Smooth muscle cell (in vitro differentiated cells): Measurements from ENCODE around the gene ABI1. TPM values are rescaled to one million over a fixed set of nuclear protein-coding genes. Genes with fewer than 3 reads are reported as not detected.
A peak's percentile ranks its signal among the peaks of the same experiment; 100 is the strongest.

ENCODE experiments used
- DNase-seq: peaks from one replicate; lab custom pipeline; 2025; ENCODE audit not compliant: unreplicated experiment; lab: John Stamatoyannopoulos, UW
- H2AFZ ChIP-seq: fragments of 200-600 bp; sonication (generic); 2 replicates; pipeline ENCODE4 v1.6.0; 2016; ENCODE audit warnings: antibody characterized with exemption, low read depth, mild to moderate bottlenecking
- H3F3A ChIP-seq: fragments of 200-600 bp; sonication (generic); 2 replicates; pipeline ENCODE4 v1.6.0; 2017; ENCODE audit warnings: antibody characterized with exemption, low read depth
- H3K27ac ChIP-seq: fragments of 200-600 bp; sonication (generic); 2 replicates; pipeline ENCODE4 v1.5.1; 2016; ENCODE audit warnings: low read depth, mild to moderate bottlenecking
- H3K27me3 ChIP-seq: fragments of 200-600 bp; sonication (generic); 2 replicates; pipeline ENCODE4 v1.6.1; 2016; ENCODE audit warnings: low read depth, mild to moderate bottlenecking
- H3K36me3 ChIP-seq: fragments of 200-600 bp; sonication (generic); 2 replicates; pipeline ENCODE4 v1.5.1; 2016; ENCODE audit warnings: low read depth
- H3K4me1 ChIP-seq: fragments of 200-600 bp; sonication (generic); 2 replicates; pipeline ENCODE4 v1.5.1; 2016; ENCODE audit warnings: low read depth
- H3K4me2 ChIP-seq: fragments of 200-600 bp; sonication (generic); 2 replicates; pipeline ENCODE4 v1.6.0; 2016; ENCODE audit warnings: mild to moderate bottlenecking
- H3K4me3 ChIP-seq: fragments of 200-600 bp; sonication (generic); 2 replicates; pipeline ENCODE4 v1.5.1; 2016; ENCODE audit warnings: mild to moderate bottlenecking
- H3K79me2 ChIP-seq: fragments of 200-600 bp; sonication (generic); 2 replicates; pipeline ENCODE4 v1.6.0; 2016; ENCODE audit warnings: low read depth, mild to moderate bottlenecking
- H3K9ac ChIP-seq: fragments of 200-600 bp; sonication (generic); 2 replicates; pipeline ENCODE4 v1.6.0; 2016; ENCODE audit warnings: low read depth
- H3K9me3 ChIP-seq: fragments of 200-600 bp; sonication (generic); replicated peaks from 2 replicates; pipeline ENCODE4 v1.5.1; 2016; ENCODE audit warnings: low read depth
- H4K20me1 ChIP-seq: fragments of 200-600 bp; sonication (generic); 2 replicates; pipeline ENCODE4 v1.6.0; 2016; ENCODE audit warnings: low read depth
- WGBS: methylation state at CpG from one replicate; pipeline ENCODE4 v1.1.7; 2016; ENCODE audit warnings: low lambda C conversion rate; 5-methylcytosine and 5-hydroxymethylcytosine counted together
- polyA plus RNA-seq: library from polyadenylated mRNA; unstranded; fragments of >200 nt; fragmentation: Nextera tagmentation; extraction: Ambion mirVana; gene quantifications from 2 replicates; pipeline ENCODE4 v1.2.1, GENCODE V29; 2016
- total RNA-seq: library from RNA; depleted of rRNA; stranded (reverse); fragments of >200 nt; gene quantifications from 2 replicates; pipeline ENCODE4 v1.2.3, GENCODE V29; 2014
- TF ChIP-seq, protein P1 (sequence below): fragments of 200-600 bp; sonication (generic); IDR thresholded peaks from 2 replicates; pipeline ENCODE4 v1.5.1; 2017; ENCODE audit warnings: borderline replicate concordance, mild to moderate bottlenecking, antibody characterized with exemption; ENCODE audit not compliant: insufficient read depth, poor library complexity, severe bottlenecking

The ABI1 gene
- total and polyA plus RNA-seq, 2 experiments from 2014 or later = 40.3 to 51.4 TPM

DNA sequence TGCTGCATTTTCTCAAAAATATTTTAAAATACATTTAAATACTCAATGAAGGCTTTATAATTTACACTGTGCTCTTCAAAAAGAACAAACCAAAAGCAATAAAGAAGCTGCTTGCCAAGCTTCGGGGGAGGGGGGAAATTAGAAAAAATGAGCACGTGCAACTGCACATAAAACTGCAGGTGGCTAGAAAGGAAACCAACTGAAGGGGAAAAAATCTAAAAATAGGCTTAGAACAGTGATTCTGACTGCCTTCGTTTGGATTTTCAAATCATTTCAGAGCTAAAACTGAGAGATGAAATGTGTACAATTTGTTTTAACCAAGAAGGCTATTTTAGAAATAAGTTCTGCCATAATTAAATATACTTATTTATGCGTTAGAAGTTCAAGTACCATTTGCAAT is 61.4 kb downstream of the ABI1 start:
- Histone ChIP-seq H2AFZ (no peak overlapping the region), H3K4me2 (no peak overlapping the region), H3K9ac (no peak overlapping the region), H3K4me1 (peaks cover 12% of the 10 kb centered on the region), H3K4me3 (no peak overlapping the region), H3K79me2 (peaks cover 97% of the 10 kb centered on the region), H3F3A (no peaks in the 10 kb centered on the region), H3K36me3 (no peaks in the 10 kb centered on the region), H4K20me1 (peaks cover 93% of the 10 kb centered on the region), H3K27me3 (no peaks in the 10 kb centered on the region), H3K9me3 (no peaks in the 10 kb centered on the region), H3K27ac (no peak overlapping the region)
- WGBS = 91% methylated on average over 4 of the region's 4 CpGs
- TF ChIP-seq, protein P1, sequence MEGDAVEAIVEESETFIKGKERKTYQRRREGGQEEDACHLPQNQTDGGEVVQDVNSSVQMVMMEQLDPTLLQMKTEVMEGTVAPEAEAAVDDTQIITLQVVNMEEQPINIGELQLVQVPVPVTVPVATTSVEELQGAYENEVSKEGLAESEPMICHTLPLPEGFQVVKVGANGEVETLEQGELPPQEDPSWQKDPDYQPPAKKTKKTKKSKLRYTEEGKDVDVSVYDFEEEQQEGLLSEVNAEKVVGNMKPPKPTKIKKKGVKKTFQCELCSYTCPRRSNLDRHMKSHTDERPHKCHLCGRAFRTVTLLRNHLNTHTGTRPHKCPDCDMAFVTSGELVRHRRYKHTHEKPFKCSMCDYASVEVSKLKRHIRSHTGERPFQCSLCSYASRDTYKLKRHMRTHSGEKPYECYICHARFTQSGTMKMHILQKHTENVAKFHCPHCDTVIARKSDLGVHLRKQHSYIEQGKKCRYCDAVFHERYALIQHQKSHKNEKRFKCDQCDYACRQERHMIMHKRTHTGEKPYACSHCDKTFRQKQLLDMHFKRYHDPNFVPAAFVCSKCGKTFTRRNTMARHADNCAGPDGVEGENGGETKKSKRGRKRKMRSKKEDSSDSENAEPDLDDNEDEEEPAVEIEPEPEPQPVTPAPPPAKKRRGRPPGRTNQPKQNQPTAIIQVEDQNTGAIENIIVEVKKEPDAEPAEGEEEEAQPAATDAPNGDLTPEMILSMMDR = no peak
- no peak for DNase-seq

DNA sequence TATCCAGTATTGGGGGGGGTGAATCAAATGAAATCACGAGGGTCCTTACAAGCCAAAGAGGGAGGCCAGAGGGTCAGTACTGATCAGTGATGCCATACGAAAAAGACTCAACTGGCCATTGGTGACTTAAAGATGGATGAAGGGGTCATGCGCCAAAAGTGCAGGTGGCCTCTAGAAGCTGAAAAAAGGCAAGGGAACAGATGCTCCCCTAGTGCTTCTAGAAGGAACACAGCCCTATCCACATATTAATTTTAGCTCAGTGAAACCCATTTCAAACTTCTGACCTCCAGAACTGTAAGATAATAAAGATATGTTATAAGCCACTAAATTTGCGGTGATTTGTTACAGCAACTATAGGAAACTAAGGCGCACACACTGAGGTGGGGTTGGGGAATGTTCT is 62.5 kb downstream of the ABI1 start:
- TF ChIP-seq, protein P1 = no peak

DNA sequence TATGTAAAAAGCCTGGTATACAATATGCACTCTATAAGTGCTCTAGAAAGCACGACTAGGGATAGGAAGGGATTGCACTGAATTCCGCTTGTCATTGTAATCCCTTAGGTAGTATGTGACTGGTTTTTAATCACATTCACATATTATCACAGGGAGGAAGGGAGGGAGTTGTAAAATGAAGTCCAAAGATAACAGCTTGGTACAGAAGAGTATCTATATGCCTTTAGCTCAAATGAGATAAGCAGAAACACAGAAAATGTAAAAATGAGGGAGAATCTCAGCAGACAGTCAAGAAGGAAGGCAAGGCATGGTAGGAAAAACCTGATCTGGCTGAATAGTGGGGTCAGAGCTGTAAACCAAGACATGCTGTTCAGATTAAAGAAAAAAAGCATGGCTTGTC is 63.4 kb downstream of the ABI1 start:
- Histone ChIP-seq H3K27me3 (no peaks in the 10 kb centered on the region), H3K4me2 (no peak overlapping the region), H3K27ac (no peak overlapping the region), H2AFZ (no peak overlapping the region), H3F3A (no peaks in the 10 kb centered on the region), H3K4me1 (no peaks in the 10 kb centered on the region), H3K4me3 (no peak overlapping the region), H3K36me3 (no peaks in the 10 kb centered on the region), H3K9me3 (no peaks in the 10 kb centered on the region), H4K20me1 (peaks cover 81% of the 10 kb centered on the region), H3K79me2 (peaks cover 96% of the 10 kb centered on the region), H3K9ac (no peak overlapping the region)
- TF ChIP-seq, protein P1 = no peak
- DNase-seq = no peak
- 85% methylated on average over 2 of the region's 2 CpGs for WGBS

More for the DNA sequence above, 62.5 kb downstream of the ABI1 start:
- no peak overlapping the region for H3K27ac ChIP-seq
- H4K20me1 ChIP-seq = peaks cover 91% of the 10 kb centered on the region
- WGBS = 98% methylated on average over 5 of the region's 5 CpGs
- DNase-seq = no peak
- H3K27me3 ChIP-seq = no peaks in the 10 kb centered on the region
- no peaks in the 10 kb centered on the region for H3K9me3 ChIP-seq
- no peak overlapping the region for H3K4me3 ChIP-seq
- H3K79me2 ChIP-seq = peaks cover 97% of the 10 kb centered on the region
- no peak overlapping the region for H2AFZ ChIP-seq
- peaks cover 2% of the 10 kb centered on the region for H3K4me1 ChIP-seq
- no peaks in the 10 kb centered on the region for H3K36me3 ChIP-seq
- H3F3A ChIP-seq = no peaks in the 10 kb centered on the region
- no peak overlapping the region for H3K4me2 ChIP-seq
- no peak overlapping the region for H3K9ac ChIP-seq

DNA sequence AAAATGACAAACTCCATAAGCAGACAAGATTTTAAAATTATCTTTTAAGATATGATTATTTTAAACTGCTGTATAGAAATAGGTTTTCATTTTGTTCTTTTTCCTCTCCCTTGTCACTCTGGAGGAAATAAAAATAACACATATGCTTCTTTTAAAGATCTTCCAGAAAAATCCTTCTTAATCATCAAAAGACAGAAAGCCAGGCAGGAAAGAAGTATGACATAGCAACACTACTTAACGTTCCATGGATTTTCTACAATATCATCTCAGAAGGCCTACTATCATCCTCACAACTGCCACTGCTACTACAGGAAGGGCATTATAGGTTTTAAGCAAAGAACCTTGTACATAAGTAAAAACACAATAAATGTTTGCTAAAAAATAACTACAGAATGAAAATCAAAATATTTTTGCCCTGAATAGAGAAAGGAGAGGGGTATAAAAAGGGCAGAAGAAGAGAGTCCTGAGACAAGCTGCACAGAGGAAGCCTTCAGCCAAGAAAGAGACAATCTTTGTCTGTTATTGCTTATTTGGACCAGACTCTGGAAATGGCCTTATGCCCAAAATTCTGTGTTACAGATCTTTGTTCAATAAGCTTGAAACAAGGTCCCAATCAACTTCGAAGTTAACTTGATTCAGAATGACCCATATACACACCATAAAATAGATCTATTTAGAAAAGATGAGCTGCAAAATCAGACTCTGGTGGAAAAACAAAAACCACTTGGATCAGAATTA is 67.8 kb downstream of the ABI1 start:
- Histone ChIP-seq H3K36me3 (peaks cover 7% of the 10 kb centered on the region), H3K4me2 (no peak overlapping the region), H3K27me3 (no peaks in the 10 kb centered on the region), H3F3A (no peaks in the 10 kb centered on the region), H3K4me3 (no peak overlapping the region), H4K20me1 (peaks cover 66% of the 10 kb centered on the region), H3K4me1 (no peaks in the 10 kb centered on the region), H3K27ac (peak overlapping the region; percentile 41), H3K79me2 (peaks cover 92% of the 10 kb centered on the region), H2AFZ (no peak overlapping the region), H3K9me3 (no peaks in the 10 kb centered on the region), H3K9ac (no peak overlapping the region)
- DNase-seq = no peak
- TF ChIP-seq, protein P1 = no peak
- WGBS = 58% methylated on average over 2 of the region's 2 CpGs
